Keratinocyte (primary cell): ENCODE data around the gene DTL. TPM values are rescaled to one million over a fixed set of nuclear protein-coding genes. Genes with fewer than 3 reads are reported as not detected.

Experiments used
- DNase-seq: peaks from one replicate; pipeline ENCODE4 v3.0.0-alpha.2; 2011; ENCODE audit warnings: low read depth, missing footprints, low spot score
- FAIRE-seq: peaks from 2 replicates; lab custom pipeline; 2011; peaks lifted over from hg19 to GRCh38; lab: Jason Lieb, UNC
- H2AFZ ChIP-seq: 2 replicates; pipeline ENCODE4 v1.6.0; 2012; ENCODE audit warnings: low read length, control low read depth, inconsistent platforms; ENCODE audit not compliant: control insufficient read depth
- H3K27ac ChIP-seq: 2 replicates; pipeline ENCODE4 v1.5.1; 2011; ENCODE audit warnings: low read length; ENCODE audit not compliant: control insufficient read depth, insufficient read depth
- H3K27me3 ChIP-seq: 3 replicates; pipeline ENCODE4 v1.6.0; 2011; ENCODE audit warnings: low read length; ENCODE audit not compliant: control insufficient read depth, insufficient read depth; ENCODE audit errors: extremely low read depth
- H3K36me3 ChIP-seq, 2 experiments: 2 replicates in 1 of 2; 3 replicates in 1 of 2; pipeline ENCODE4 v1.5.1; 2011; ENCODE audit warnings: low read length in 2 of 2, mild to moderate bottlenecking in 1 of 2; ENCODE audit not compliant: control insufficient read depth in 2 of 2, insufficient read depth in 2 of 2; ENCODE audit errors: extremely low read depth in 1 of 2
- H3K4me1 ChIP-seq: 3 replicates; pipeline ENCODE4 v1.5.1; 2011; ENCODE audit warnings: low read length; ENCODE audit not compliant: control insufficient read depth, insufficient read depth; ENCODE audit errors: extremely low read depth
- H3K4me2 ChIP-seq: 3 replicates; pipeline ENCODE4 v1.6.0; 2011; ENCODE audit warnings: low read depth, low read length; ENCODE audit not compliant: control insufficient read depth, insufficient read depth; ENCODE audit errors: extremely low read depth
- H3K4me3 ChIP-seq, 3 experiments: fragments of 200-600 bp in 1 of 3; sonication (generic) in 1 of 3; 2 replicates in 2 of 3; 3 replicates in 1 of 3; pipeline ENCODE4 v1.5.1; 2011 to 2016; ENCODE audit warnings: low read length in 3 of 3, mild to moderate bottlenecking in 3 of 3, control low read depth in 2 of 3, inconsistent platforms in 1 of 3, low read depth in 1 of 3, mixed read lengths in 1 of 3, mixed run types in 1 of 3, moderate library complexity in 1 of 3; ENCODE audit not compliant: control insufficient read depth in 2 of 3, insufficient read depth in 2 of 3; ENCODE audit errors: extremely low read depth in 1 of 3
- H3K79me2 ChIP-seq: 2 replicates; pipeline ENCODE4 v1.6.0; 2012; ENCODE audit warnings: low read length; ENCODE audit not compliant: control insufficient read depth, insufficient read depth
- H3K9ac ChIP-seq: 3 replicates; pipeline ENCODE4 v1.6.0; 2011; ENCODE audit warnings: low read length; ENCODE audit not compliant: control insufficient read depth, insufficient read depth; ENCODE audit errors: extremely low read depth
- H3K9me1 ChIP-seq: 3 replicates; pipeline ENCODE4 v1.6.0; 2011; ENCODE audit warnings: low read length; ENCODE audit not compliant: control insufficient read depth, insufficient read depth; ENCODE audit errors: extremely low read depth
- H3K9me3 ChIP-seq: 2 replicates; pipeline ENCODE4 v1.5.1; 2012; ENCODE audit warnings: low read depth, low read length; ENCODE audit not compliant: control insufficient read depth
- H4K20me1 ChIP-seq: 3 replicates; pipeline ENCODE4 v1.6.0; 2011; ENCODE audit warnings: low read length; ENCODE audit not compliant: control insufficient read depth, insufficient read depth; ENCODE audit errors: extremely low read depth
- CTCF ChIP-seq, 3 experiments: IDR thresholded peaks in 1 of 3; conservative IDR thresholded peaks in 1 of 3; optimal IDR thresholded peaks in 1 of 3; 2 replicates in 2 of 3; 3 replicates in 1 of 3; pipeline versions ENCODE3 to v1.5.1; 2011; ENCODE audit warnings: low read length in 3 of 3, mild to moderate bottlenecking in 3 of 3, moderate library complexity in 2 of 3, control low read depth in 1 of 3, inconsistent platforms in 1 of 3; ENCODE audit not compliant: insufficient read depth in 2 of 3; ENCODE audit errors: extremely low read depth in 1 of 3
- EZH2 ChIP-seq: IDR thresholded peaks from one replicate; pipeline ENCODE4 v1.6.1; 2012; ENCODE audit warnings: inconsistent platforms, mild to moderate bottlenecking, low read length, moderate library complexity
- dilution Hi-C: fragments of 300-500 bp; cut with MboI; formaldehyde crosslinking; loops from one replicate; pipeline ENCODE4 v1.7.0; 2020; ENCODE audit warnings: low sequenced_read_pairs; ENCODE audit not compliant: extremely low pct_ligation_motif_present
- polyA plus RNA-seq, 5 experiments: library from polyadenylated mRNA; depleted of rRNA in 3 of 5; stranded (reverse) in 3 of 5; stranded (forward) in 1 of 5; unstranded in 1 of 5; fragments of >200 nt; gene quantifications; 1 replicate in 1 of 5; 2 replicates in 3 of 5; 3 replicates in 1 of 5; pipeline versions ENCODE4 v1.2.1 to v1.2.3, GENCODE V29; 2011 to 2012; ENCODE audit warnings: missing spikeins in 2 of 5, low read depth in 1 of 5, low replicate concordance in 1 of 5

The DTL gene
- polyA plus RNA-seq, 1 donor (not counting 4 experiments of a cell fraction or from before 2014, with no cell fraction given) = 9.3 TPM

GRCh38 chr1:212055333-212055732 lies 19.8 kb downstream of the DTL start:
- Histone ChIP-seq H3K4me3 (no peak overlapping the region), H3K9me1 (no peaks in the 10 kb centered on the region), H4K20me1 (no peaks in the 10 kb centered on the region), H3K36me3 (peaks cover 0 to 17% of the 10 kb centered on the region in 2 experiments), H3K27ac (no peak overlapping the region), H2AFZ (no peak overlapping the region), H3K4me1 (no peaks in the 10 kb centered on the region), H3K4me2 (no peak overlapping the region), H3K79me2 (no peaks in the 10 kb centered on the region), H3K9me3 (no peaks in the 10 kb centered on the region), H3K27me3 (no peaks in the 10 kb centered on the region), H3K9ac (no peak overlapping the region)
- DNase-seq (no peak), FAIRE-seq (no peak)
- dilution Hi-C loops = no loop called here
- TF ChIP-seq EZH2 (no peak), CTCF (optimal IDR thresholded peaks at IDR 0.05 in 1 of 3, IDR thresholded peaks at IDR 0.05 in 1 of 3, conservative IDR thresholded peaks at IDR 0.05 in 1 of 3; ENCODE audit: extremely low read depth in 1 of 3, insufficient read depth in 2 of 3, low read length in 3 of 3) (no peak)

- no peaks in the 10 kb centered on the region for H3K79me2 ChIP-seq
- H4K20me1 ChIP-seq = no peaks in the 10 kb centered on the region
- H3K9me3 ChIP-seq = no peaks in the 10 kb centered on the region
- H3K27ac ChIP-seq = no peak overlapping the region
- peak; percentile 79 for FAIRE-seq
- peaks cover 0 to 6% of the 10 kb centered on the region in 2 experiments for H3K36me3 ChIP-seq
- dilution Hi-C loops = no loop called here
- H3K9me1 ChIP-seq = no peaks in the 10 kb centered on the region
- no peak overlapping the region for H2AFZ ChIP-seq
- H3K27me3 ChIP-seq = no peaks in the 10 kb centered on the region
- H3K4me3 ChIP-seq = no peak overlapping the region
- no peak for TF ChIP-seq CTCF (optimal IDR thresholded peaks at IDR 0.05 in 1 of 3, IDR thresholded peaks at IDR 0.05 in 1 of 3, conservative IDR thresholded peaks at IDR 0.05 in 1 of 3; ENCODE audit: extremely low read depth in 1 of 3, insufficient read depth in 2 of 3, low read length in 3 of 3)
- TF ChIP-seq EZH2 = no peak
- H3K4me2 ChIP-seq = no peak overlapping the region
- no peaks in the 10 kb centered on the region for H3K4me1 ChIP-seq
- DNase-seq = no peak
- no peak overlapping the region for H3K9ac ChIP-seq
Observed at GRCh38 chr1:212060632-212061472, 25.3 kb downstream of the DTL start.
